Activated B cell treated with CpG ODN at 0.5 μM for 24 hours (primary cell): ENCODE measurements around the gene TTC7B. TPM values are rescaled to one million over a fixed set of nuclear protein-coding genes. Genes with fewer than 3 reads are reported as not detected.

Experiments used
- ATAC-seq: fragments of 200-7000 bp; cut with Tn5 transposase; one replicate; pipeline ENCODE4 v1.10.0; 2021; ENCODE audit warnings: low read depth, mild to moderate bottlenecking, moderate library complexity
- CTCF ChIA-PET: fragments of 350-600 bp; sonication (Branson Sonifier 250); formaldehyde crosslinking; loops from one replicate; lab custom pipeline; 2021; ENCODE audit warnings: antibody characterized with exemption; lab: Charles Lee
- POLR2A ChIA-PET: fragments of 350-600 bp; sonication (Branson Sonifier 250); formaldehyde crosslinking; loops from one replicate; lab custom pipeline; 2021; ENCODE audit warnings: antibody characterized with exemption; lab: Charles Lee
- DNase-seq: peaks from one replicate; pipeline ENCODE4 v3.0.0; 2022
- H3K27ac Mint-ChIP-seq: one replicate; pipeline ENCODE4 v1.8.0; 2020; ENCODE audit warnings: mixed read lengths
- H3K27me3 Mint-ChIP-seq: one replicate; pipeline ENCODE4 v1.8.0; 2021; ENCODE audit warnings: mixed read lengths
- H3K36me3 Mint-ChIP-seq: one replicate; pipeline ENCODE4 v1.8.0; 2021; ENCODE audit warnings: low read depth, mixed read lengths
- H3K4me1 Mint-ChIP-seq: one replicate; pipeline ENCODE4 v1.8.0; 2021; ENCODE audit warnings: mixed read lengths
- H3K4me3 Mint-ChIP-seq: one replicate; pipeline ENCODE4 v1.8.0; 2020; ENCODE audit warnings: mild to moderate bottlenecking, mixed read lengths
- H3K9me3 Mint-ChIP-seq: one replicate; pipeline ENCODE4 v1.8.0; 2020; ENCODE audit warnings: mixed read lengths
- intact Hi-C: fragments of 100-400 bp; cut with micrococcal nuclease; formaldehyde crosslinking; loops from one replicate; pipeline ENCODE4 v1.15.1; 2024
- total RNA-seq: library from RNA; stranded (reverse); gene quantifications from 2 replicates; pipeline ENCODE4 v1.2.3, GENCODE V29; 2022
- TF ChIP-seq, protein P1 (sequence below): fragments of 200-600 bp; IDR thresholded peaks from one replicate; pipeline ENCODE4 v1.8.0; 2022; ENCODE audit warnings: antibody characterized with exemption, mild to moderate bottlenecking

TTC7B gene
- total RNA-seq, 1 donor from 2014 or later = 1.9 TPM

DNA sequence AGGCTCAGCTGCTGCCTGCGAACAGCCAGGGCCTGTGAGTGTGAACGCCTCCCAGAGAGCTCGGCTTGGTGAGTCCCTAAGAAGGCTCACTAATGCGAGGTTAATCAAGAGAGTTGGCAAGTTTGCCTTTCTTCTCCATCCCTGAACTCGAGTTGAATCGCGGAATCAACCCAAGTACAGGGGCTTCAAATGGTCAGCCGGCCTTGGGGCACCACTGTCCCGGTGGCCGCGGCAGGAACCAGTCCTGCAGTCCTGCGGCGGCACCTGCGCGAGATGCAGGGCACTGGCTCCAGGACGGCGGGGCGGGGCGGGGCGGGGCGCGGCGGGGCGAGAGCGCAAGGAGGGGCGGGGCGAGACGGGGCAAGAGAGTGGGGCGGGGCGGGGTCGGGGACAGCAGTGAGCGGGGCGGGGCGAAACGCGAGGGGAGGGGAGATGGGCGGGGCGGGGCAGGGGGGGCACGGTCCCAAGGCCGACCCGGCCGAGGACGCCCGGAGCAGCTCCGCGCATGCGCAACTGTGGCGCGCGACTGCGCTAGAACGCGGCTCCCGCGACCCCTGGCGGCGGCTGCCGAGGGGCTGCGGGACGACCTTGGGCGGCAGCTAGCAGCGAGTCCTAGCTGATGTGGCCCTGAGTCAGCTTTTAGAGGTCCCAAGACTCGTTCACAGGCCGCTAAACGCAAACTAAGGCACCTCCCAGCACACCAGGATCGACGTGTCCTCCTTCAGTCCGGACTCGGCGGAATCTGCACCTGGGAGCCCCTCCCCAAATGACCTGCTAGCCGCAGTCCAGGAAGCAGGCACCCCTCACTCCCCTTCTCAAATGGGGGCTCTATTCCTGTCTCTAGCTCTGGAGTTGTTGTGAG, 58.0 kb downstream of the TTC7B start:
- ATAC-seq (peak; percentile 88), DNase-seq (peak; percentile 95)
- peaks cover 24% of the 10 kb centered on the region for H3K4me1 Mint-ChIP-seq
- intact Hi-C loops = loop anchor here (1.0 to 2.0 kb wide), 11 partner anchors 57 to 1933 kb away; partner anchors contain the start of genes NRDE2, PSMC1 and TTC8
- peak overlapping the region; percentile 79 for H3K4me3 Mint-ChIP-seq
- H3K9me3 Mint-ChIP-seq = no peaks in the 10 kb centered on the region
- peaks cover 2% of the 10 kb centered on the region for H3K27me3 Mint-ChIP-seq
- H3K27ac Mint-ChIP-seq = peak overlapping the region; percentile 86
- TF ChIP-seq, protein P1, sequence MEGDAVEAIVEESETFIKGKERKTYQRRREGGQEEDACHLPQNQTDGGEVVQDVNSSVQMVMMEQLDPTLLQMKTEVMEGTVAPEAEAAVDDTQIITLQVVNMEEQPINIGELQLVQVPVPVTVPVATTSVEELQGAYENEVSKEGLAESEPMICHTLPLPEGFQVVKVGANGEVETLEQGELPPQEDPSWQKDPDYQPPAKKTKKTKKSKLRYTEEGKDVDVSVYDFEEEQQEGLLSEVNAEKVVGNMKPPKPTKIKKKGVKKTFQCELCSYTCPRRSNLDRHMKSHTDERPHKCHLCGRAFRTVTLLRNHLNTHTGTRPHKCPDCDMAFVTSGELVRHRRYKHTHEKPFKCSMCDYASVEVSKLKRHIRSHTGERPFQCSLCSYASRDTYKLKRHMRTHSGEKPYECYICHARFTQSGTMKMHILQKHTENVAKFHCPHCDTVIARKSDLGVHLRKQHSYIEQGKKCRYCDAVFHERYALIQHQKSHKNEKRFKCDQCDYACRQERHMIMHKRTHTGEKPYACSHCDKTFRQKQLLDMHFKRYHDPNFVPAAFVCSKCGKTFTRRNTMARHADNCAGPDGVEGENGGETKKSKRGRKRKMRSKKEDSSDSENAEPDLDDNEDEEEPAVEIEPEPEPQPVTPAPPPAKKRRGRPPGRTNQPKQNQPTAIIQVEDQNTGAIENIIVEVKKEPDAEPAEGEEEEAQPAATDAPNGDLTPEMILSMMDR = no peak
- H3K36me3 Mint-ChIP-seq = no peaks in the 10 kb centered on the region
- CTCF ChIA-PET = interaction anchor here (0.5 to 2.9 kb wide), 16 partner anchors 10 to 819 kb away, joined by 3 to 16 read pairs (median 4); no protein-coding TSS in a partner anchor
- POLR2A ChIA-PET = interaction anchor here (0.5 to 3.3 kb wide), 5 partner anchors 357 to 802 kb away, joined by 3 to 29 read pairs (median 6); partner anchors contain the start of gene CALM1

DNA sequence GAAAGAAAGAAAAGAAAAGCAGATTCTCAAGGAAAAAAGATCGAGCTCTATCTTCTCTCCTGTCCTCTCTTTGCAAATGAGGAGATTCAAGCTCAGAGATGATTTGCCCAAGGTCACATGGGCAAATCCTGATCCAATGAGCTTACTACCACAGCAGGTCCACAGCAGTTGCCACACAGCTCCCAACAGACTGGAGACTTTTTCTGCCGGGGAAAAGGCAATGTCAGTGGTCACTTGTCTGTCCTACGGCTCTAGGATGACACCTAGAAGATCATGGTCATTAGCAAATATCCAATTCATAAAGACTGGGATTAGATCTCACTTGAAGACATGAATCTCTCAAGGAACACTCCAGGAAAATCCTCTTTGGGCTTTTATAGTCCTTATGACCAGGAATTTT, 58.8 kb downstream of the TTC7B start:
- ChIA-PET CTCF (interaction anchor here (1.1 to 2.9 kb wide), 5 partner anchors 14 to 818 kb away, joined by 3 to 16 read pairs (median 6); no protein-coding TSS in a partner anchor), POLR2A (interaction anchor here (0.6 to 3.3 kb wide), 4 partner anchors 361 to 1056 kb away, joined by 3 to 29 read pairs (median 14); partner anchors contain the start of genes CALM1 and PSMC1)
- H3K27me3 Mint-ChIP-seq = peaks cover 2% of the 10 kb centered on the region
- no peaks in the 10 kb centered on the region for H3K9me3 Mint-ChIP-seq
- H3K4me3 Mint-ChIP-seq = peak overlapping the region; percentile 71
- intact Hi-C loops = no loop called here
- peaks cover 24% of the 10 kb centered on the region for H3K4me1 Mint-ChIP-seq
- H3K27ac Mint-ChIP-seq = no peak overlapping the region
- H3K36me3 Mint-ChIP-seq = no peaks in the 10 kb centered on the region
- TF ChIP-seq, protein P1 = no peak
- ATAC-seq = no peak
- no peak for DNase-seq

DNA sequence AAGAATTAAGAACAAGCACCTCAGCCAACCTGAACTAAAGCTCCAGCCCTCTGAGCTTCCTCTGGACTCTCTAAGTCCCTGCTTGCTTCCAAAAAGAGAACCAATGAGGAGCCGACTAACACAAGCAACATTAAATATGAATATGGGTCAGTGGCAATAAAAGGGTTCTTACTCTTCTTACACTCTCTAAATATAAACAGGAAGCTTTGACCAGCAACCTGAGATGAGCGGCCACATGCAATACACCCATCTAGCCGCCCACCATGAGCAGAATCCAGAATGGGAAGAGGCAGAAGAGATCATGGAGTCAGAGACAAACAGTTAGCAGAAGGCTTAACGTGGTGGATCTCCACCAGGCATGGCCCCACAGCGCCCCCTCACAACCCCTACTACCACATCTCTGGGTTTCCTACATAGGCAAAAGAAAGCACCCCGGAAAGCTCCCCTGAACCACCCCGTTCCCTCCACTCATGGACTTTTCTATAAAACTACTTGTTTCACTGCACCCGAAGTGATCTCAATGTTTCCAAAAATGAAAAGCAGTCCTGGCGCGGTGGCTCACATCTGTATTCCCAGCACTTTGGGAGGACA, 59.4 kb downstream of the TTC7B start:
- TF ChIP-seq, protein P1 = no peak
- no peak overlapping the region for H3K4me3 Mint-ChIP-seq
- peaks cover 24% of the 10 kb centered on the region for H3K4me1 Mint-ChIP-seq
- intact Hi-C loops = no loop called here
- no peaks in the 10 kb centered on the region for H3K9me3 Mint-ChIP-seq
- DNase-seq (no peak), ATAC-seq (no peak)
- peaks cover 2% of the 10 kb centered on the region for H3K27me3 Mint-ChIP-seq
- H3K36me3 Mint-ChIP-seq = no peaks in the 10 kb centered on the region
- no peak overlapping the region for H3K27ac Mint-ChIP-seq
- POLR2A ChIA-PET = interaction anchor here (0.6 to 3.3 kb wide), 4 partner anchors 360 to 1055 kb away, joined by 3 to 29 read pairs (median 14); partner anchors contain the start of genes CALM1 and PSMC1
- CTCF ChIA-PET = no interaction called here

DNA sequence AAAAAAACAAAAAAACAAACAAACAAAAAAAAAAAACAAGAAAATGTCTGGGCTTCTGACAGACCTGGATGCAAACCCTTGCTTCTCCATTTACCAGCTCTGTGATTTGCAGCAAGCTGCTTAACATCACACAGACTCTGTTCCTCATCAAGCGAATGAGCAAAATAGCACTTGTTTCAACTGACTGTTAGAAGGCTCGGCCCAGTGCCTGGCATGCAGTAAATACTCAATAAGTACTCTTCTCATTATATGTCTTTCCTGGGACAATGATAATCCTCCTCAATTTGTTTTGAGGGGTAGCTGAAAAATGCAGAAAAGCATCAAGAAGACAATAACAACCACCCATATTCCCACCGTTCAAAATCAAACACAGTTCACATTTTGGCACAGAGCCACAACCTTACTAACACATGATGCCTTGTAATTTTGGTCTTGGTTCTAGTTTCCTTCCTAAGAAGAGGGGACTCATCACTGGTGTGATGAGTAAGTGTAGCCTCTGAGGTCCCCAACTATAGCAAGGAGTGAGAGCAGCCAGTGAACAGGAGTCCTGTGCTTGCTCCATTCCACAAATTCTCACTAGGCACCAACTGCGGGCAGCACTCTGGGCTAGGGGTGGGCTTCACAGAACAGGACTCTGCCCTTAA, 60.4 kb downstream of the TTC7B start:
- no peak for DNase-seq

More for the DNA sequence above, 60.4 kb downstream of the TTC7B start:
- intact Hi-C loops = no loop called here
- no peak for ATAC-seq
- no peak overlapping the region for H3K27ac Mint-ChIP-seq
- H3K4me1 Mint-ChIP-seq = peaks cover 24% of the 10 kb centered on the region
- TF ChIP-seq, protein P1 = no peak
- H3K27me3 Mint-ChIP-seq = peaks cover 2% of the 10 kb centered on the region
- no peak overlapping the region for H3K4me3 Mint-ChIP-seq
- ChIA-PET POLR2A (no interaction called here), CTCF (no interaction called here)
- no peaks in the 10 kb centered on the region for H3K9me3 Mint-ChIP-seq
- no peaks in the 10 kb centered on the region for H3K36me3 Mint-ChIP-seq
